ENCODE measurements around the gene SLC41A3.

- TF ChIP-seq POLR2A (IDR thresholded peaks at IDR 0.05) (no peak), EP300 (IDR thresholded peaks at IDR 0.05) (no peak), POLR2AphosphoS5 (IDR thresholded peaks at IDR 0.05) (no peak)
- TF ChIP-seq, protein P1, sequence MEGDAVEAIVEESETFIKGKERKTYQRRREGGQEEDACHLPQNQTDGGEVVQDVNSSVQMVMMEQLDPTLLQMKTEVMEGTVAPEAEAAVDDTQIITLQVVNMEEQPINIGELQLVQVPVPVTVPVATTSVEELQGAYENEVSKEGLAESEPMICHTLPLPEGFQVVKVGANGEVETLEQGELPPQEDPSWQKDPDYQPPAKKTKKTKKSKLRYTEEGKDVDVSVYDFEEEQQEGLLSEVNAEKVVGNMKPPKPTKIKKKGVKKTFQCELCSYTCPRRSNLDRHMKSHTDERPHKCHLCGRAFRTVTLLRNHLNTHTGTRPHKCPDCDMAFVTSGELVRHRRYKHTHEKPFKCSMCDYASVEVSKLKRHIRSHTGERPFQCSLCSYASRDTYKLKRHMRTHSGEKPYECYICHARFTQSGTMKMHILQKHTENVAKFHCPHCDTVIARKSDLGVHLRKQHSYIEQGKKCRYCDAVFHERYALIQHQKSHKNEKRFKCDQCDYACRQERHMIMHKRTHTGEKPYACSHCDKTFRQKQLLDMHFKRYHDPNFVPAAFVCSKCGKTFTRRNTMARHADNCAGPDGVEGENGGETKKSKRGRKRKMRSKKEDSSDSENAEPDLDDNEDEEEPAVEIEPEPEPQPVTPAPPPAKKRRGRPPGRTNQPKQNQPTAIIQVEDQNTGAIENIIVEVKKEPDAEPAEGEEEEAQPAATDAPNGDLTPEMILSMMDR (IDR thresholded peaks at IDR 0.05), result no peak
These were observed 43.5 kb upstream of the SLC41A3 start for GRCh38 chr3:126127452-126127851.

All from suprapubic skin (tissue), 4 donors.